Subcutaneous adipose tissue (tissue), 4 donors: ENCODE data around the gene FBXO48. TPM values are rescaled to one million over a fixed set of nuclear protein-coding genes. Genes with fewer than 3 reads are reported as not detected.

Experiments used
- total RNA-seq, 4 donors: library from RNA; depleted of rRNA; stranded (reverse); fragments of >200 nt; gene quantifications; one replicate each; pipeline ENCODE4 v1.1.0, GENCODE V29; 2016
- TF ChIP-seq, protein P1 (sequence below): fragments of 450-650 bp; IDR thresholded peaks from one replicate; pipeline ENCODE4 v1.5.1; 2016; ENCODE audit warnings: low read depth, mild to moderate bottlenecking, control low read depth, antibody characterized with exemption, moderate library complexity

FBXO48 gene
- total RNA-seq, 4 donors from 2014 or later = 1.3 to 2.0 (median 1.8) TPM

DNA sequence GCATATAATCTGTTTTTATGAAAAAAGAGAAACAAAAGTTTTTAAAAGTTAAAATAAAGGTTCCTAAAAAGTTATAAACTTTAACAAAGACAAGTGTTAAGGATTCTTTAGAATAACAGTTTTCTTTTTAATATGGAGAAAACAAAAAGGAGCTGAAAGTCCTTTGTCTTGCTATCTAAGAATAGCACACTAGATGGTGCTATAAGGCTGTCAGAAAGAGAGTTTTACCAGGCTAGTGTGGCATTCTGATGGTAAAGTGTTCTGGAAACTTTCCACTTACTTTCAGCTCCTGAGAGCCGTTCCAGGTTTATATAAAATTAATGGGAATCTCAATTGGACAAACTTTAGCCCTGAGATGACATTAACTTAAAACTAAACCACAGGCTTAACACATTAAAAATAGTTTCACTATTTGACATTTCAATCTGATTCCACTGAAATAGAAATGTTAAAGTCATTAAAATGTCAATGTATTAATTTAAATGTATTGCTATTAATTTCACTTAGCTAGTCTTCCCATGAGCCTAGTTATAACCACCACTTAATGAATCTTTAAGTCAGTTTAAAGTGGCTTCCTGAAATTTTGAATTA lies 3.7 kb downstream of the FBXO48 start:
- TF ChIP-seq, protein P1, sequence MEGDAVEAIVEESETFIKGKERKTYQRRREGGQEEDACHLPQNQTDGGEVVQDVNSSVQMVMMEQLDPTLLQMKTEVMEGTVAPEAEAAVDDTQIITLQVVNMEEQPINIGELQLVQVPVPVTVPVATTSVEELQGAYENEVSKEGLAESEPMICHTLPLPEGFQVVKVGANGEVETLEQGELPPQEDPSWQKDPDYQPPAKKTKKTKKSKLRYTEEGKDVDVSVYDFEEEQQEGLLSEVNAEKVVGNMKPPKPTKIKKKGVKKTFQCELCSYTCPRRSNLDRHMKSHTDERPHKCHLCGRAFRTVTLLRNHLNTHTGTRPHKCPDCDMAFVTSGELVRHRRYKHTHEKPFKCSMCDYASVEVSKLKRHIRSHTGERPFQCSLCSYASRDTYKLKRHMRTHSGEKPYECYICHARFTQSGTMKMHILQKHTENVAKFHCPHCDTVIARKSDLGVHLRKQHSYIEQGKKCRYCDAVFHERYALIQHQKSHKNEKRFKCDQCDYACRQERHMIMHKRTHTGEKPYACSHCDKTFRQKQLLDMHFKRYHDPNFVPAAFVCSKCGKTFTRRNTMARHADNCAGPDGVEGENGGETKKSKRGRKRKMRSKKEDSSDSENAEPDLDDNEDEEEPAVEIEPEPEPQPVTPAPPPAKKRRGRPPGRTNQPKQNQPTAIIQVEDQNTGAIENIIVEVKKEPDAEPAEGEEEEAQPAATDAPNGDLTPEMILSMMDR = no peak

DNA sequence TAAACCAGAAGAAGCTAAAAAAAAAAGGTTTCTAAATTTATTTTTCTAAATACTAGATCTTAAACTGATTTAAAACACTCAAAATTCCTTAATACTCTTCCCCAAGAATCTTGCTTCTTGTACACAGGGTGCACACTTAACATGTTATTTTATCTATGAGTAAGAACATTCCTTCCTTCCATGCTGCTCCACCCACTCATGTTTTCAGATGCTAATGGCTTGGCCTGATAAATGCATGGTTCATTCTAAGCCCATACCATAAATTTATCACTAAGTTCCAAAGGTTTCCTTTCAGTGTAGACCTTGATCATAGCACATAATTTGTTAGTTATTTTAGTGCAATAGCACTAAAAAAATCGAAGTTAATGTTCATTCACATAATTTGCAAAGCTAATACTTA lies 8.1 kb downstream of the FBXO48 start:
- TF ChIP-seq, protein P1 = no peak

DNA sequence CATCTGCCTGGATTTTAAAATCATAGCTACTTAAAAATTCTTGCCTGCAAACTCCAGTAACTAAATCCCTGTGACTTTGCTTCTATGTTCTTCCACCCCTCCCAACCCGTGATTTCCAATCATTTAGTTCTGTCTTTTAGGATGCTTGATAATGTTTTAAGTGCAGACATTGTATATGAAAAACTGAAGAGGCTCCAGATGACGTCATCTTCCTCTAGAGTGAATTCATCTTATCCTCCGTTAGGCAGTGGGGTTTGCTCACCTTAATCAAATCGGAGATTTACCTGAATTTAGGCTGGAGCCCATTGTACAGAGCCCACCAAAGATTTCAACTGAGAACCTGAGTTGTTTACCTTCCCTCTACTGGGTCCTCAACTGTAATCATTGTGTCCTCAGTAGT lies 10.9 kb downstream of the FBXO48 start:
- TF ChIP-seq, protein P1 = no peak

DNA sequence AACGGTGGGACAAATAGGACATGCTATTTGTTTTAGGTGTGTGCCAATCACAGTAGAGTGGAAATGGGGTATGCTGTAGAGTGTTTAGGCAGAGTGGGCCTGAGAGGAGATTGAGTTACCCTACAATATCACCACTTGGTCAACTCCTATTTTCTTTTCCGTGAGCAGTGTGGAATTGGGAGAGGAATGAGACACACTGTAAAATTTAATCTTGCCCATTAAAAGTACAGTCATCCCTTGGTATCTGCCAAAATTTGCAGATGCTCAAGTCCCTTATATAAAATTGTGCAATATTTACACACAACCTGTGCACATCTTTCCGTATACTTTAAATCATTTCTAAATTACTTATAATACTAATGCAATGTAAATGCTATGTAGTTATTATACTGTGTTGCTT lies 12.4 kb downstream of the FBXO48 start:
- TF ChIP-seq, protein P1 = no peak

DNA sequence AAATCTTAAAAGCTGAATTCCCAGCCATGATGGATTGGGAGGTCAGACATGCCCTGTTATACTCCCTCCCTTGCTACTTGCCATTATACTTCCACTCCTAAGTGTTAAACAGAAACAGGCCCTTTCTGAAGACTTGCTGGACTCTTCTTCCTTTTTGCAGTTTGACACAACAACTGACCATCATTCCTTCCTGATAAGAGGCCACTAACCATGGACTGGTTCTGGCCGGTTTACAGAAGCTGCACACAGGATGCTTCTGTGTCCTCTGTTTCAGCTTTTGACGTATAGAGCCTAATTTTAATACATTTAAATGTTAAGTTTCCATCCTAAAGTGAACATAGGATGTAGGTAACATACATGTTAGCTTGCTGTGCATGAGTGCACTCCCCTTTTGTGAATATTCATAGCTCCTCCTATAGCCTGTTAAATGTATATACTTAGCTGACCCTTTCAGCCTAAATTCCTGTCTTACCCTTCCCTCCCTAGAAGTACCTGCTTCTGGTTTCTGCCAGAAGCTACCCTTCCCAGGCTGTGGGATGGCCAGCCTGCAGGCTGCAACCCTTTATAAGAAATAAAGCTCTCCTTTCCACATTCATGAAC lies 13.2 kb downstream of the FBXO48 start:
- TF ChIP-seq, protein P1 = no peak

DNA sequence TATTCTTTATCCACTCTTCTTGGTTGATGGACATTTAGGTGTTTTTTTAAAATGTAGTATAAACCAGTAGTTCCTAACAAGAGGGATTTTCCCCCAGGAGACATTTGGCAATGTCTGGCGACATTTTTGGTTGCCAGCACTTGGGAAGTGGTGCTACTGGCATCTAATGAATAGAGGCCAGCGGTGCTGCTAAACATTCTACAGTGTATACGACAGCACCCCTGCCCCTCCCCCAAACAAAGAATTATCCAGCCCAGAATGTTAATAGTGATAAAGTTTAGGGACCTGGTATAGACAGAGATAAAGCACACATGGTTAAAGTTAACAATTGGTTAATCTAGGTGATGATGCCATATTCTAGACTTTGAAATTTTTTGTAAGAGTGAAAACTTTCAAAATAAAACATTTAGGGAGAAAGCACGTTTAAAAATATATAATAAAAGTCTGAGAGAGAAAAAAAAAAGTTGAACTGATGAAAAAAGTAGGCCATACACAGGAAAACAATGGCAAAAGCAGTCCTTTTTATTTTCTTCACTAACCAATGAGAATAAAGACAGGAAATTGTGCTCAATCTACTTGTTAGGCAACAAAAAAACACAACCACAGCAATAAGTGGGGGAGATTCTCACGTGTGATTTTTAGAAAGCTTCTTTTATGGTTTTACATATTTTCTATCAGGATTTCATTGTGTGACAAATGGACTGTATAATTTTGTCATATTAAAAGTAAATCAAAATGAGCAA lies 14.8 kb downstream of the FBXO48 start:
- TF ChIP-seq, protein P1 = no peak
